ENCODE measurements around the gene FBXL17.

The FBXL17 gene

GRCh38 chr5:107945061-107945460, 436.8 kb downstream of the FBXL17 start:
- DNase-seq, result no peak

- no peak for DNase-seq
Observed at GRCh38 chr5:107943923-107944322, 438.0 kb downstream of the FBXL17 start.

- no peak for DNase-seq
Observed at GRCh38 chr5:107941036-107941435, 440.9 kb downstream of the FBXL17 start.

- no peak for DNase-seq
Observed at GRCh38 chr5:107937651-107938355, 444.1 kb downstream of the FBXL17 start.

GRCh38 chr5:107937204-107937603, 444.7 kb downstream of the FBXL17 start:
- DNase-seq, result no peak

- no peak for DNase-seq
Observed at GRCh38 chr5:107936515-107936914, 445.4 kb downstream of the FBXL17 start.

GRCh38 chr5:107935645-107936044, 446.3 kb downstream of the FBXL17 start:
- DNase-seq, result no peak

- no peak for DNase-seq
Observed at GRCh38 chr5:107933326-107933725, 448.6 kb downstream of the FBXL17 start.

- no peak for DNase-seq
Observed at GRCh38 chr5:107930891-107931290, 451.0 kb downstream of the FBXL17 start.

GRCh38 chr5:107930092-107930491, 451.8 kb downstream of the FBXL17 start:
- no peak for DNase-seq

GRCh38 chr5:107929080-107929479, 452.8 kb downstream of the FBXL17 start:
- no peak for DNase-seq

- no peak for DNase-seq
Observed at GRCh38 chr5:107926121-107926520, 455.8 kb downstream of the FBXL17 start.

GRCh38 chr5:107925200-107925599, 456.7 kb downstream of the FBXL17 start:
- no peak for DNase-seq

GRCh38 chr5:107919969-107920368, 461.9 kb downstream of the FBXL17 start:
- no peak for DNase-seq

- DNase-seq, result no peak
Observed at GRCh38 chr5:107919361-107919760, 462.5 kb downstream of the FBXL17 start.

GRCh38 chr5:107917983-107918382, 463.9 kb downstream of the FBXL17 start:
- no peak for DNase-seq

GRCh38 chr5:107916731-107917725, 464.9 kb downstream of the FBXL17 start:
- no peak for DNase-seq

- DNase-seq, result no peak
Observed at GRCh38 chr5:107915176-107915812, 466.6 kb downstream of the FBXL17 start.

GRCh38 chr5:107913494-107913893, 468.4 kb downstream of the FBXL17 start:
- DNase-seq, result no peak

- DNase-seq, result no peak
Observed at GRCh38 chr5:107900721-107901120, 481.2 kb downstream of the FBXL17 start.

- no peak for DNase-seq
Observed at GRCh38 chr5:107894361-107894760, 487.5 kb downstream of the FBXL17 start.

- DNase-seq, result no peak
Observed at GRCh38 chr5:107893642-107894041, 488.3 kb downstream of the FBXL17 start.

GRCh38 chr5:107889387-107889786, 492.5 kb downstream of the FBXL17 start:
- DNase-seq, result no peak
